Kidney glomerular epithelial cell (primary cell): ENCODE results near the gene GGACT.
"Not testable (repeated sequence)": the region's sequence is repeated elsewhere in the genome, so short reads cannot be mapped to it uniquely, and the experiment has no call there.

ENCODE experiments used
- DNase-seq: peaks from one replicate; lab custom pipeline; 2025; lab: John Stamatoyannopoulos, UW

The GGACT gene

DNA sequence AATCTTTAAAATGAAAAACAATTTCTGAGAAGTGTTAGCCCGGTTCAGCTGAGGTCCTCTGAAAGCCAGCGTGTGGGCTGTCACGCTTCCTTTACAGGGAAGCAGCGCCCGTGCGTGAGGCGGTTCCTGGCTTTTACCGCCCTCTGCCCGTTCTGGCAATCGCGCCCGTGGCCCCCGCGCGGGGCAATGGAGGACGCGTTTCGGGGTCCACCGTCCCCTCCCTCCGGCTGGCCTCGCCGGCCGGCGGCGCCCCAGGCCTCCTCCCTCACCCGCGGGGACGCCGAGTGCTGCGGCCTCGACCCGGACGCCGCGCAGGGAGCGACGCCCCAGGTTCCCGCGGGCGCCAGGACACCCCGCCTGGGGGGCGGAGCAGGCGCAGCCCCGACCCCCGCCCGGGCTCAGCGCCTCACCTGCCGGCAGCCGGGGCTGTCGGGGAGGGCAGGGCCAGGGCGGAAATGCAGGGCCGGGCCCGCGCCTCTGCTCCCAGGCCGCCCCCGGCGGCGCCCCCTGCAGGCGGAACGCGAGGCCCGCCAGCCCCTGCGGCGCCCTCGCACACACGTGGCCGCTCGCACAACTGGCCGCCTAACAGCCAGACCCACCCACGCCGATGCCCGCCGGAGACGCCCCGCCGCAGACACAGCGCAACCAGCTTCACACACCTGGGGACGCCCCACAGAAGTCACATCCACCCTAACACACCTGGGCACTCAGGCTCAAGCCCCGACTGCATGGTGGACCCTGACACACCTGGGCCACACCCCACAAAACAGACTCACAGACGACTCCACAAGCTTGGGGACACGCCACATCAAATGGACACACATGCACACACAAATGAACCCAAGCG is at the start of gene GGACT:
Gene GGACT, minus strand, starts transcription at position 459 of the 847 bp plus-strand sequence. CDS start 56,198 bp downstream, outside the sequence.
- DNase-seq: peak; percentile 39

DNA sequence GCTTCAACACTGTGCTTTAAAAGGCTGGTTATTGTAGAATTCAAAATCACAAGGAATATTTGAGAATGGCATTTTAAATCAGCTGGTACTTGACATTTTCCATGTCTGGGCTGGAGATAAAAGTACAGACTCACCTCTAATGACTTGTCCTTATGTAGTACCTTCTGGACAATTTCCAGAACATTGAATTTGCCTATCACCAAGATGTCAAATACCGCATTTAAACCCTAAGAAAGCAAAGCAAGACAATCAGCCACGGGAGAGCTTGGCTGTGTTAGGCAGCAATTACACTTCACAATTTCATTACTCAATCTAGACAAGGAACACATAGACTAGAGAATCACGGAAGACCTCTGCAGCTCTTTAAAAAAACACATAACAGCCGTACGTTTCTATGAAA is 49.2 kb upstream of the GGACT start:
- no peak for DNase-seq

DNA sequence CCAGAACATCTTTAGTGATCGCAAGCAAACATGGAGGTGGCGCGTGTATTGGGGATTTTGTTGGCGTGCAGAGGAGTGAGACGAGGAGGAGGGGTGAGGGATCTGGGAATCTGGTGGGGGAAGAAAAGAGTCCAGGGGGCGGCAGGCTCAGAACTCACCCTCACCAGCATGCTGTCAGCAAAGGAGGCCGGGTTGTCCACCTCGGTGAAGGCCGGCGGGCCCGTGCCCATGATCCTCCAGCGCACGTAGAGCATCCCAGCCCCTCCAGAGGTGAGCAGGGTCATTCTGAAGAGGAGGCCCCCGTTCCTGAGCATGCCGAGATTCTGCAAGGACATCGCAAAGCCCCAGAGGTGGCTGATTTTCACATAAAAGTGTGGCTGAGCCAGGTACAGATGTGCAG is 48.8 kb upstream of the GGACT start:
- DNase-seq: no peak

DNA sequence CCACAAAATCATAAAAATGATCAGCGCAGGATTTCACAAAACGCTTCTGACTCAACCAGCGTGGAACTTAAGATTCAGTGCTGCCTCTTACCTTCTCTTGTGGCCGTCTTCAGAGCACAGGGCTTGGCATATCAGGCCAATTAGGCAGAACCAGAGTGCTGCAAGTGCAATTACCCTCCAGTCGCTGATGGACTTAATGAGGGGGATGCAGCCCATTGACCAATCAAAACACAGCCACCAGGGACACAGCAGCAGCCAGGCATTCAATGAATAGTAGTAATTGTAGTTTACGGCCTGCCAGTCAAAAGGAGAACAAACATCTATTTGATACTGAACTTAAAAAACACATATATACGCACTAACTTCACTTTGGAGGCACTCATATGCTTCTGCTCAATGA is 47.9 kb upstream of the GGACT start:
- DNase-seq: no peak

DNA sequence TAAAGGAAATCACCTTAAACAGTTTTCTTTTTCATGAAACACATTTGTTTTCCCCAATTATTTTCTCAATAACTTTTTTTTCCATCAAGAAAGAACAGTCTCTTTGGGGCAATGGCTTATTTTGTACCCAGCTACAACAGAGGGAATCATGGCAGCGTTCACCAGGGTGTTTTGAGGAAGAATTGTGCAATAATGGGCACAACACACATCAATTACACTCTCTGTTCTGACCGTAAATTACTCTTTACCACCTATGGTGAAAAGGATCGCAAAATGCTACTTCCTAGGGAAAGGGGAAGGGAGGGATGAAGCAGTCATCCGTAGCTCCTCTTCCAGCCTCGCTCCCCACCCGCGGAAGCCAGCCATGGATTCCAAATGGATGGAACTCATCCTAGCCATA is 47.4 kb upstream of the GGACT start:
- DNase-seq: no peak

DNA sequence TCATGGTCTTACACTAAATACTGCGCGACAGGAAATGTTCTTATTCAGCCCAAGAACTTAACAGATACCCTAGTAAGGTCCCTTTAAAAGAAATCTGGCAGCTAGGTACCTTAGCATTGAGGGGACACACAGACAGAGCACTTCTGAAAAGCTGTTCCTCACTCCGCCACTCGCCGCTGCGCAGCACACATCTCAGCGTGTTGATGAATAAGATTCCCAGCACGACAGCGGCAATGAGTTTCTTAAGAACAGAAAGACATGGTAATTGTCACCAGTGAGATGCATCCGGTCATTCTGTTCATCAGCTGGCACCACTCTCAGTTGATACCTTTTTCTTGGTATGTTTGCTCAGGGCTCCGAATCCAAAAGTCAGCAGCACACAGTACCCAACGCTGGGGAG is 46.1 kb upstream of the GGACT start:
- DNase-seq: no peak

DNA sequence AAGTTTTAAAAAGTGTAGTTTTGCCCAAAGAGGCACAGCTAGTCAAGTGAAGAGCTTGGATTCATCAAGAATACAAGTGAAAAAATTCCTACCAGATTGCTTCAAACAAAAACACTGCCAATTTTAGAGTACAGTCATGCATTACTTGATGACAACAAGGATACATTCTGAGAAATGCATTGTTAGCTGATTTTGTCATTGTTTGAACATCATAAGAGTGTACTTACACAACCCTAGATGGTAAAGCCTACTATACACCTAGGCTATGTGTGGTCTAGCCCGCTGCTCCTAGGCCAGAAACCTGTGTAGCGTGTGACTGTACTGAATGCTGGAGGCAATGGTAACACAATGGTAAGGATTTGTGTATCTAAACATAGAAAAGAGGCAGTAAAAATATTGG is 44.9 kb upstream of the GGACT start:
- peak; percentile 78 for DNase-seq

DNA sequence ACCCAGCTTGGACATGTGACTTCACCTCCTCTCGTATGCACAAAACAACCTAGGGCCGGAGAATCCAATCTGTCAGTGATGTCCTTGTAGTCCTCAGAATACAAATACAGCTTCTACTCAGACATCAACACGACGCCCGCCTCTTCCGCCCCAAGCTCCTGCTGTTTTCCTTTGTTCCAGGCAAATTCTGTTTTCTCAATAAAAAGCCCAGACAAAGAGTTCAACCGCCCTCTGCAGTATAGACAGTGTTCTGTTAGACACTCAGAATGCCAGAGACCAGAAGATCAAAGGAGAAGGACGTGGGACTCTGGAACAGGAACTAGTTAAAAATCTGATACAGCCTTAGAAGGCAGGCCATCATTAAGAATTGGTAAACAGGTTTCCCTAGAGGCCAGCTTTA is 42.0 kb upstream of the GGACT start:
- DNase-seq: no peak

DNA sequence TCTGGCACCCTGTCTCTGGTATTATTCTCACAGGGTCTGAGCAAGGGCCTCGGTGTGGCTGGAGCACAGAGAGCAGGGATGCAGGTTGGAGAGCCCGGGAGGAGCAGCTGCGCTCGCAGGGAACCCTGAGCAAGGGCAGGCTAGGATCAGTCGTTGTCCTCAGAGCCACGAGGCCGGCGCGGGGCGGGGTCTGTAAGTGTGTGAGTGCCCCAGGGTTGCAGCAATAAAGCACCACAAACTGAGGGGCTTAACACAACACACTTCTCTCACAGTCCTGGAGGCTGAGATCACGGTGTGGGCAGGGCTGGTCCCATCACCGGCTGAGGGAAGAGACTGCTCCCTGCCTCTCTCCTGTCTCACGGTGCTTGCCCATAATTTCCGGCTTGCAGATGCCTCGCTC is 38.5 kb upstream of the GGACT start:
- DNase-seq: no peak

DNA sequence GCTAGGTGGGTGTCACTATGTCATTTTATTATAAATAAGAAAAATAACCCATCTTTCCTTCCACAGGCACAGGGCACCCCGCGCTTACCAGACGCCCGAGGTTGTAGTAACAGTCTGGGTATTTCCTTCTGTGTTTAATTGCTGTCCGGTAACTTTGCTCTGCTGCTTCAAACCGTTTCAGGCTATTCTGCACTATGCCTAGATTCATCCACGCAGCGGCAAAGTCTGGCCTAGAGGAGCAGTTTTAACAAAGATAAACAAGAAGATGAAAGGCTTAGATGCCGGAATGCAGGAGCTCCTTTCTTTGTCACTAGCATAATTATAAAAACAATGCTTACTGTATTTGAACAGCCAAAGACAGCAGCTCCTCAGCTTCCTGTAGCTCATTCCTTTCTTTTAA is 36.9 kb upstream of the GGACT start:
- no peak for DNase-seq

DNA sequence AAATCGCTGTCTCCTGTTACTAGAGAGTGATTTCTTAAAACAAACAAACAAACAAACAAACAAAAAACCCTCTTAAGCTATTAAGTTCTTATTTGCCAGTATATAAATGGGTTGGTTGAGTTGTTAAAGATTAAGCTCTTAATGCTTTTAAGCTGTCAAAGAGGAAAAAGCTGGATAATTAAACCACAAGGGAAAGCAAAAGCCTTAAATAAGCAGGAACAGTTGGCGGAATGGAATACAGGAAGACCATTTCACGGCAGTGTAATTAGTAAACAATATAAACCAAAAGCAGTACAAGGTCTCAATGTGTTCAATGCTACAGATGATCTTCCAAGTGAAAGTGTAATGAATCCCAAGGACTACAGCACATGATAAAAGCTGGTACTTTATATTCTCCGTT is 32.2 kb upstream of the GGACT start:
- DNase-seq: no peak

DNA sequence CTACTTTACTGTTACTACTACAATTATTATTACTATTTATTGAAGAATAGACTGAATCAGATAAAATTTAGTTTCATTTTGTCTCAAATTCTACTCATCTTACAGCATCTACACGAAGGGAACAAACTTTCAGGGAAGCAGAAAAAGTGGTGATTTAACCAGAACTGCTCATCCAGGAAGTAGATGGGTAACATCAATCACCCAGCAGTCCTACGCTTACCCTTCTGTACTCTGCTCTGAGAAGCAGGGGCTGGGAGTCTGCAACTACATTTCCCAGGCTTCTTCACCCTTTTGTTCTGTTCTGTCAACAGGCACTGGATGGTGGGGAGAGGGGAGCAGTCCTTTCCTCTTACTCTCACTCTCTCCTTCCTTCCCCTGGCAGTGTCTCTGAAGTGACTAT is 31.4 kb upstream of the GGACT start:
- no peak for DNase-seq

DNA sequence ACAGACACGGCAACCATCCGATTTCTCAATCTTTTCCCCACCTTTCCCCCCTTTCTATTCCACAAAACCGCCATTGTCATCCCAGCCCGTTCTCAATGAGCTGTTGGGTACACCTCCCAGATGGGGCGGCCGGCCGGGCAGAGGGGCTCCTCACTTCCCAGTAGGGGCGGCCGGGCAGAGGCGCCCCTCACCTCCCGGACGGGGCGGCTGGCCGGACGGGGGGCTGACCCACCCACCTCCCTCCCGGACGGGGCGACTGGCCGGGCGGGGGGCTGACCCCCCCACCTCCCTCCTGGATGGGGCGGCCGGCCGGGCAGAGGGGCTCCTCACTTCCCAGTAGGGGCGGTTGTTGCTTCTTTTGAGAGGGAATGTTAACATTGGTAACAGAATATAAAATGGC is 30.3 kb upstream of the GGACT start:
- not testable (repeated sequence) for DNase-seq

DNA sequence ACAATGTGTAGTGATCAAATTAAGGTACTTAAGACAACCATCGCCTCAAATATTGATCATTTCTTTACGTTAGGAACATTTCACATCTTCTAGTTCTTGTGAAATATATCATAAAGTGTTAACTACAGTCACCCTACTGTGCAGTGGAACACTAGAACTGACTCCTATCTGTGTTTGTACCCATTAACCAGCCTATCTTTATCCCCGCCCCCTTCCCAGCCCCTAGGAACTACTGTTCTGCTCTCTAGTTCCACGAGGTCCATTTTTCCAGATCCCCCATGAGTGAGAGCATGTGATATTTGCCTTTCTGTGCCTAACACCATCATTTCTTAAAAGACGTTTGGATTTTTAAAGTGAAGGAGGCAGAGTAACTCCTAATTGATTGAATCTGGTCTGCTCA is 24.4 kb upstream of the GGACT start:
- no peak for DNase-seq

DNA sequence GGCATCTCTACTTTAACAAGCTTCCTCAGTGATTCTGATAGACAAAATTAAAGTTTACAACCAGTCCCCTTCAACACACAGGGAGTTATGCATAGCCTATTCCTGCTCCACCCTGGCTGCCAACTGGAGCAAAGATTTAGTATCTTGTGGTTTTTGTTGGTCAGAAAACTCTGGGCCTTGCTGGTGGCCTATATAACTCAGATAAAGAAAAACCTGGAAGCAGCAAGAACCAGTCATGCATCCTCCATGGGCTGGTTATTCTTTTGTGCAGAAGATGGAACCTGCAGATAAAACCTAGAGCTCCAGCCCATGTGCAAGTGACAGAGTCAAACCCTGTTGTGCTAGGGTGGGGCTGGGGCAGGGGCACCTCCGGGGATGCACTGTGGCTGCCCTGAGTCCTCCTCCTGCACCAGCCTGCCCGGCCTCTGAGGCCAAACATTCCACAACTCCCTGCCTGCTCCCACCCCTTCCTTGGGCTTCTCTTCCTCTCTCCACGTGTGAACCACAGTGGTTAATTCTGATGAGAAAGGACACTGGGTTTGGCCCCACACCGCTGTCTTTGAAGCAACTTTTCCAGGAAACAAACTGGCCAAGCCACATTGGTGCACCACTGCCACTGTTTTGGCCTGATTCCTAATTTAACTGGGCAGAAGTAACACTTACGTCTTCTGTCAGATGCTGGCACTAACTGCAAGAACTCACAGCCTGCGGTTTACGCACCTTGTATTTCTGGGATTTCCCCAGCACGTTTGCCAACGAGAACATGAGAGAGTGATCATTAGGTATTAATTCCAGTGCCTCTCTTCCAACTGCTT is 23.3 kb upstream of the GGACT start:
- DNase-seq: no peak

DNA sequence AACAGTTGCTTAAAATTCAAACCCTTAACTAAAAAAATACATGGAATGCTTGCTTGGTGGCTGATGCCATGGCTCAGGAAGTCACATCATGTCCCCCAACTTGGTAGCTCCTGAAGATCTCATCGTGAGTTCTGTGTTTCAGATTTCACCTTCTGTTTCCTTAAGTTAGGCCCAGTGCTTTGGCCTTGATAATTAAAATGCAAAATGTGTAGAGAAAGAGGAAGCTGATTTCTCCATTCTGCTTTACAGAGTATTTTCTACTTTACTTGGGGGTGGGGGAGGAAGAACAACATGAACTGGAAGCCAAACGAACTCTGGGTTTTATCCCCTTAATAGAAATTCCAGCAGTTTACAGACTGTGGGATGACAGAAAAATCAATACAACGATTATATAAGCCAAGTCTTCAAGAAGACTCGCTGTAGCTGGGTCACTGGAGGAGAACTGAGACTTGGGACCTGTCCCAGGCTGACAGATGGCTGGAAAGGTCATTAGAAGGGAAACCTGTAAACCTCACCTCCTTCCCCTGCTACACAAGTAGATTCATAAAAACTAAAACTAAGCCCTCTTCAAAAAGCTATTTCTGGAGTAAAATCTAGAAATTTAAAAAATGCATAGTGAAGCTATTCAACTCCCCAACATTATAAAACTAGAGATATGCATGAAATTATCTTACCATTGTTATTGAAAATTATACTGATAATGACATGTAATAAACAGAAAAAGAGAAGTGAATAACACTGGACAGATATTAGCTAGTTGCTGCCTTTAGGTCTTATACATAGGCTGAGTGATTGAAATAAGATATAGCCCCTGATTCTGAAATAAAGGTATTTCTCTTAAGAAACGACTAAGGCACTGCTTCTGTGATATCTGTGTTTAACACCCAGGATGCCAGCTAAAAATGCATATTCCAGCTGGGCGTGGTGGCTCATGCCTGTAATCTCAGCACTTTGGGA is 22.1 kb upstream of the GGACT start:
- no peak for DNase-seq

DNA sequence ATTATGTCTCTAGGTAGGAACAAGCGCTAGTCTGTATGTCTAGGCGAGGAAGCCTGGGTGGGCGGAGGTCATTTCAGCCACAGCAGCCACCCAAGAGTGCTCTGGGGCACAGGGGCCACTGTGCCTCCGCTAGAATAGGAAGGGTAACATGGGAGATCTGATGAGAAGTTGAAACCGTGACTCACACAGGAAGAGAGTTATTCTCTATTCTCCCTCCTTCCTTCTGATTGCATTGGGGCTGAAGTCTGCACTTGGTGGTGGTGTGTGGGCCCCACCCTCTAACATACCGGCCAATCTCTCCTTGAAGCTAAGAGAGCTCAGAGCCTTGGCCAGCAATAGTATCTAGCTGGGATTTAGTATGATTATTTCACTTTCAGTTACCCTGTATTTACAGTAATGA is 20.3 kb upstream of the GGACT start:
- no peak for DNase-seq

DNA sequence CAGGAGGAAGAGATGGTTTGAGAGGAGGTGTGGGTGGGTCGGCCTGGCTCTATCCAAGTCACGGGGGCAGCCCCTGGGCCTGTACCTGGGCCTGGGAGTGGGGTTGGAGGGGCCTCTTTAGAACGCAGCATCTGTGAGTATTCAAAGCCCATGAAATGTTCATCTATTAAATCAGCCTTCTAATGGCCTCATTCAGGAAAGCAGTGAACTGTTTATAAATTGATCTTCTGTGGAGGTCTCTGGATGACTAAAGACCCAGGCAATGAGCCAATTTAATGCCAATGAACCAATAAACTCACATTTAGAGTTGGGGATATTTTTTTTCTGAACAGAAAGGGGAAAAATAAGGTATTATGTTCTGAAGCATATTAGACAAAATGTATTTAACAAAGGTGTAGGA is 19.9 kb upstream of the GGACT start:
- no peak for DNase-seq

DNA sequence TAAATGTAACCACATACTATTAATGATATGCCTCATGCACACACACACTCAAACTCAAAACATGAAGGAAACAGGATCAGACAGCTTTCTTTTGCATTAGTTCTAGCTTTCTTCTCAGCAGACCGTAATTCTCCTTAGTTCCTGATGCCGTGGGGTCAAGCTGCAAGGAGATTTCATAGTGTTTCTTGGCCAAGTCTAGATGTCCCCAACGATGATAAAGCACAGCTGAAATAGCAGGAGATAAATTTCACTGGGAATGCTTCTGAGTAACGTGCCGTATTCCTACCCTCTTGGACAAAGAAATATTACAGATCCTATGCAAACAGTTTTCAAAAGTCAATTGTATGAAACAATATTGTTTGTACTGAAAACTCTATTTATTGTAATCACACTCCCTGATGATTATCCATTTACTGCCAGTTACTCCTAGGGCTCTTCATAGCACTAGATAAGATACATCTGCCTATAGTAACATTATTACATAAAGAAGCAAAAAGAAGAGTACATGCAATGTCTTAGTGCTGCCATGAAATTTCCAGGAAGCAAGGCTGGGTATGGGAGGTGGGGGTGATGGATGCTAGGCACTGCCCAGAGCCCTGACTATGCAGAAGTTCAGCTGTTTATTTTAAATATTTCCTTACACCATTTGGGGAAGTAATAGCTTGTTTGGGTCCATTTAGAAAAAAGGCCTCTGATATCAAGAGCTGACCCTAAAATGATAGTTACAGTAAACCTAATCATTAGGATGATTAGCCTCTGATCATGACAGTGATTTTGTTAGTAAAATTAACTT is 16.5 kb upstream of the GGACT start:
- DNase-seq: no peak

DNA sequence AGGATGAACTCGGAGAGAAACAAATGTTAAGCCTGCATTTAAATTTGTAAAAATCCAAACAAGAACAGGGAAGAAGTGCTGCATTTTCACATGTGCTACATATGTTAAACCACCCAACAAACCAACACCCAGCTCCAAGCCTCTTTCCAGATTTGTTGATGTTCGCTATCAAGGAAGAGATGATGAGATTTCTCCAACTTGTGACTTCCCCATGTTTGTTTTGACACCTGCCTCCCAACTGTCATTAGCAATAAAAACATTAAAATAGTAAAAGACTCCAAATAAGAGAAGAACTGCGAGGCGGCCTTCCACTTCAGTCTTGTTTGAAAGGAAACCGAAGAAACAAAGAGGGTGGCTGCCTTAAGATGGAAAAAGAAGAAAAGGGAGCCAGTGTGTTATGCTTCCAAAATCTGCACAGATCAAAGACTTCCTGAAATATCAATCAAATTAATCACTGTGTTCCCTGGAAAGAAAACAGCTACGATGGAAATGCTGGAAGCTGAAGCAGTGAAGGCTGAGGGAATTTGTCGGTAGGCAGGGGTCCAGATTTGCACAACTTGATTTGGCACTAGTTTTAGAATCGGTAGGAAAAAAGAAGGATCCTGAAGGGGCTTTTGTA is 14.0 kb upstream of the GGACT start:
- no peak for DNase-seq

DNA sequence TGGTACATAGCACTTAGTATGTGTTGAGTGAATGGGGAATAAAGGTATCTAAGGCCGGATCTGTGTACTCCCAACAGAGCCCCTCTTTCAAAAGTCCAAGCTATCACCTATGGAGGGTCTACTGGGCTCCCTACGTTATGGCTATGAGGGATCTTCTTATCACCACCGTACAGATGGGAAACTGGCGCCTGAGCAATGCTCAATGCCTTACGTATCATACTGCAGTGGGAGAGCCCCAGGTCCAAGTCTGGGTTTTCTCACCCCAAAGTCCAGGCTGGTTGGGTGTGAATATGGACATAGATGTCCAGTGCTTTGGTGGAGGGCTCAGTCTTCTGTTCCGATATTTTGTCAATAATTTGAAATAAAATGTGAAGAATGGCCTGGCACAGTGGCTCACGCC is 13.1 kb upstream of the GGACT start:
- DNase-seq: no peak
